IMR-90 (cell line): Measurements from ENCODE around the gene C10orf105. TPM values are rescaled to one million over a fixed set of nuclear protein-coding genes. Genes with fewer than 3 reads are reported as not detected.

Experiments
- ATAC-seq: fragments of 200-7000 bp; cut with Tn5 transposase; 2 replicates; pipeline ENCODE4 v1.9.1; 2020; ENCODE audit warnings: low read depth, mild to moderate bottlenecking, moderate library complexity
- BruUV-seq: library from RNA; stranded (reverse); fragments of 400-500 nt; replicated peaks from 2 replicates; lab custom pipeline; 2021; lab: Mats Ljungman, UMichigan
- CTCF ChIA-PET: fragments of 300-600 bp; formaldehyde crosslinking; extraction: SDS; loops from one replicate; lab custom pipeline; 2021; ENCODE audit warnings: antibody characterized with exemption; lab: Yijun Ruan, JAX
- POLR2A ChIA-PET: fragments of 300-600 bp; sonication (Branson Sonifier 250); formaldehyde crosslinking; loops from one replicate; lab custom pipeline; 2022; ENCODE audit warnings: antibody characterized with exemption; ENCODE audit not compliant: unreplicated experiment; lab: Charles Lee
- DNase-seq: peaks from one replicate; pipeline ENCODE4 v3.0.0; 2013
- H2AFZ ChIP-seq: replicated peaks from 2 replicates; pipeline ENCODE3; 2013; ENCODE audit warnings: low read length, mild to moderate bottlenecking; ENCODE audit not compliant: poor library complexity
- H2AK5ac ChIP-seq: 2 replicates; pipeline ENCODE4 v1.6.1; 2013; ENCODE audit warnings: low read depth, low read length, inconsistent platforms
- H2AK9ac ChIP-seq: replicated peaks from 2 replicates; pipeline ENCODE3; 2013; ENCODE audit warnings: mild to moderate bottlenecking, low read depth, low read length, moderate library complexity; ENCODE audit not compliant: poor library complexity
- H2BK120ac ChIP-seq: 2 replicates; pipeline ENCODE4 v1.6.1; 2013; ENCODE audit warnings: low read depth, low read length, inconsistent platforms
- H2BK15ac ChIP-seq: 3 replicates; pipeline ENCODE4 v1.6.1; 2013; ENCODE audit warnings: low read depth, low read length, inconsistent platforms
- H2BK20ac ChIP-seq: 2 replicates; pipeline ENCODE4 v1.6.1; 2013; ENCODE audit warnings: low read depth, mild to moderate bottlenecking, inconsistent platforms, low read length, moderate library complexity
- H2BK5ac ChIP-seq: 2 replicates; pipeline ENCODE4 v1.6.1; 2013; ENCODE audit warnings: mild to moderate bottlenecking, low read depth, low read length, inconsistent platforms; ENCODE audit not compliant: poor library complexity, severe bottlenecking
- H3K14ac ChIP-seq: replicated peaks from 2 replicates; pipeline ENCODE4 v1.6.1; 2013; ENCODE audit warnings: low read depth, low read length, inconsistent platforms
- H3K18ac ChIP-seq: 2 replicates; pipeline ENCODE4 v1.6.1; 2013; ENCODE audit warnings: low read depth, low read length, control low read depth
- H3K23ac ChIP-seq: 2 replicates; pipeline ENCODE4 v1.6.1; 2013; ENCODE audit warnings: low read depth, low read length, inconsistent platforms
- H3K27ac ChIP-seq: 2 replicates; pipeline ENCODE4 v1.5.1; 2013; ENCODE audit warnings: mild to moderate bottlenecking, control low read depth, low read length; ENCODE audit not compliant: insufficient read depth
- H3K27me3 ChIP-seq: 2 replicates; pipeline ENCODE4 v1.6.1; 2013; ENCODE audit warnings: low read length; ENCODE audit not compliant: control insufficient read depth, insufficient read depth
- H3K36me3 ChIP-seq: 2 replicates; pipeline ENCODE4 v1.6.1; 2013; ENCODE audit warnings: low read length, mixed read lengths; ENCODE audit not compliant: control insufficient read depth, insufficient read depth
- H3K4ac ChIP-seq: 2 replicates; pipeline ENCODE4 v1.6.1; 2013; ENCODE audit warnings: low read depth, low read length, inconsistent platforms
- H3K4me1 ChIP-seq: 2 replicates; pipeline ENCODE4 v1.6.1; 2013; ENCODE audit warnings: low read length, mixed read lengths; ENCODE audit not compliant: control insufficient read depth, insufficient read depth
- H3K4me2 ChIP-seq: 2 replicates; pipeline ENCODE4 v1.6.1; 2013; ENCODE audit warnings: low read depth, mild to moderate bottlenecking, control low read depth, low read length, moderate library complexity
- H3K4me3 ChIP-seq: 2 replicates; pipeline ENCODE4 v1.5.1; 2013; ENCODE audit warnings: low read depth, mild to moderate bottlenecking, control low read depth, low read length, moderate library complexity; ENCODE audit not compliant: insufficient read depth
- H3K56ac ChIP-seq: 2 replicates; pipeline ENCODE4 v1.6.1; 2013; ENCODE audit warnings: low read length, inconsistent platforms; ENCODE audit not compliant: insufficient read depth; ENCODE audit errors: extremely low read depth
- H3K79me1 ChIP-seq, 2 experiments: 2 replicates each; pipeline ENCODE4 v1.6.1; 2013; ENCODE audit warnings: low read length in 2 of 2, inconsistent platforms in 1 of 2, low read depth in 1 of 2
- H3K9ac ChIP-seq: 2 replicates; pipeline ENCODE4 v1.6.1; 2013; ENCODE audit warnings: low read depth, low read length, control low read depth
- H3K9me1 ChIP-seq: 2 replicates; pipeline ENCODE4 v1.6.1; 2013; ENCODE audit warnings: low read length, inconsistent platforms; ENCODE audit not compliant: insufficient read depth
- H3K9me3 ChIP-seq: 2 replicates; pipeline ENCODE4 v1.6.1; 2013; ENCODE audit warnings: low read length; ENCODE audit not compliant: control insufficient read depth, insufficient read depth
- H4K20me1 ChIP-seq: 2 replicates; pipeline ENCODE4 v1.6.1; 2013; ENCODE audit warnings: low read length, inconsistent platforms; ENCODE audit not compliant: insufficient read depth
- H4K5ac ChIP-seq: 2 replicates; pipeline ENCODE4 v1.6.1; 2013; ENCODE audit warnings: mild to moderate bottlenecking, low read depth, low read length, control low read depth
- H4K8ac ChIP-seq, 2 experiments: 2 replicates each; pipeline ENCODE4 v1.6.1; 2013; ENCODE audit warnings: low read depth in 2 of 2, low read length in 2 of 2, control low read depth in 1 of 2, inconsistent platforms in 1 of 2
- H4K91ac ChIP-seq: 2 replicates; pipeline ENCODE4 v1.6.1; 2013; ENCODE audit warnings: low read depth, low read length, inconsistent platforms; ENCODE audit not compliant: insufficient read depth
- BHLHE40 ChIP-seq: fragments of 150-350 bp; IDR thresholded peaks from 2 replicates; pipeline ENCODE4 v1.6.1; 2016; ENCODE audit warnings: mild to moderate bottlenecking, low read depth, low read length
- WGBS, 2 experiments: methylation state at CpG; one replicate each; pipeline versions ENCODE4 v1.1.5 to v1.1.7; 2013; ENCODE audit warnings: missing lambda C conversion rate in 2 of 2; ENCODE audit not compliant: insufficient read length in 1 of 2; ENCODE audit errors: extremely low coverage in 2 of 2; 5-methylcytosine and 5-hydroxymethylcytosine counted together
- dilution Hi-C: fragments of 300-500 bp; cut with HindIII; formaldehyde crosslinking; loops from one replicate; pipeline ENCODE4 v1.14.3; 2018; ENCODE audit warnings: low sequenced_read_pairs; ENCODE audit not compliant: unreplicated experiment
- in situ Hi-C: fragments of 300-500 bp; cut with MboI; formaldehyde crosslinking; loops from 3 replicates; pipeline ENCODE4 v1.14.3; 2019; ENCODE audit warnings: low sequenced_read_pairs, inconsistent platforms, mixed read lengths
- intact Hi-C: fragments of 100-400 bp; cut with micrococcal nuclease; formaldehyde crosslinking; loops from 2 replicates; pipeline ENCODE4 v1.10.0; 2022
- polyA plus RNA-seq, 3 experiments: library from polyadenylated mRNA; depleted of rRNA; stranded (reverse); fragments of >200 nt; gene quantifications; 2 replicates each; pipeline ENCODE4 v1.2.3, GENCODE V29; 2012; ENCODE audit warnings: low replicate concordance in 1 of 3
- total RNA-seq: library from RNA; depleted of rRNA; stranded (reverse); fragments of >200 nt; gene quantifications from 2 replicates; pipeline ENCODE4 v1.2.3, GENCODE V29; 2012

The C10orf105 gene
- total and polyA plus RNA-seq, 2 of the 4 experiments (the other 2 are of a cell fraction): under 0.01 TPM; not detected in 1

DNA sequence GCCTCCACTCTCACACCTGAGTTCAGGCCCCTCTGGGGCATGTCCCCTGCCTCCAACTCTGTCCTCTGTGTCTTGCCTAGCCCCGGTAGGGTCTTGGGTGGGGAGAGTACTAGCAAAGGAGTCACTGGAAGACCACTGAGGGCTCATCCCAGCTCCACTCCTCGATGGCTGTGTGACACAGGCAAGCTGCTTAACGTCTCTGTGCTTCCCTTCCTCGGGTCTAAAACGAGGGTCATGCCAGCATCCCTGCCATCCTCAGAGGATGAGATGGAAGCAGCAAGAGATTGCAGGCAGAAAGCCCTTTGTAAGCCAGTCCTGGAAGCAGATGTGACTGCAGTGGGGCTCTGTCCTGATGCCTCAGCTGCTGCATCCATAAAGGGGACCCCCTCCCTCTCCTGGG lies 15.2 kb upstream of the C10orf105 start:
- H2BK20ac ChIP-seq: no peak overlapping the region
- H2BK120ac ChIP-seq: no peak overlapping the region
- H3K4me3 ChIP-seq: no peak overlapping the region
- TF ChIP-seq BHLHE40: no peak
- H2AK9ac ChIP-seq: no peak overlapping the region
- WGBS, 2 experiments: no CpG with 5 or more reads among the region's 5 CpGs
- no peak for DNase-seq
- BruUV-seq: no TSS peak
- ChIA-PET POLR2A (no interaction called here), CTCF (no interaction called here)
- no peak overlapping the region for H2BK5ac ChIP-seq
- no peak overlapping the region for H3K23ac ChIP-seq
- no peaks in the 10 kb centered on the region for H4K20me1 ChIP-seq
- H3K79me1 ChIP-seq: no peaks in the 10 kb centered on the region
- in situ Hi-C loops: no loop called here
- no peak overlapping the region for H3K27ac ChIP-seq
- H3K36me3 ChIP-seq: no peaks in the 10 kb centered on the region
- no peak overlapping the region for H4K5ac ChIP-seq
- H3K4me1 ChIP-seq: no peaks in the 10 kb centered on the region
- no peak overlapping the region for H4K8ac ChIP-seq
- no peak overlapping the region for H2BK15ac ChIP-seq
- no peaks in the 10 kb centered on the region for H3K9me1 ChIP-seq
- H3K4me2 ChIP-seq: no peak overlapping the region
- H3K56ac ChIP-seq: no peak overlapping the region
- no peak overlapping the region for H3K14ac ChIP-seq
- no peaks in the 10 kb centered on the region for H3K9me3 ChIP-seq
- H3K4ac ChIP-seq: no peak overlapping the region
- H2AFZ ChIP-seq: no peak overlapping the region
- H3K18ac ChIP-seq: no peak overlapping the region
- H4K91ac ChIP-seq: no peak overlapping the region
- dilution Hi-C loops: no loop called here
- peaks cover 29% of the 10 kb centered on the region for H3K27me3 ChIP-seq
- intact Hi-C loops: no loop called here
- no peak overlapping the region for H2AK5ac ChIP-seq
- H3K9ac ChIP-seq: no peak overlapping the region
- ATAC-seq: no peak
